Stimulated activated naive CD8-positive, alpha-beta T cell treated with anti-CD3 and anti-CD28 coated beads, Interleukin-15, Interleukin-2, amounts not matched to agents 100 ng/mL and 50 ng/mL, for 24 hours (primary cell): ENCODE results near the gene SLC22A12.
"Not testable (repeated sequence)": the region's sequence is repeated elsewhere in the genome, so short reads cannot be mapped to it uniquely, and the experiment has no call there.

Experiments used
- H3K27ac Mint-ChIP-seq: one replicate; pipeline ENCODE4 v1.8.0; 2021; ENCODE audit warnings: mild to moderate bottlenecking, mixed read lengths
- H3K27me3 Mint-ChIP-seq: one replicate; pipeline ENCODE4 v1.8.0; 2021; ENCODE audit warnings: mixed read lengths
- H3K36me3 Mint-ChIP-seq: one replicate; pipeline ENCODE4 v1.8.0; 2021; ENCODE audit warnings: low read depth, mixed read lengths
- H3K4me1 Mint-ChIP-seq: one replicate; pipeline ENCODE4 v1.8.0; 2021; ENCODE audit warnings: low read depth, mixed read lengths
- H3K4me3 Mint-ChIP-seq: one replicate; pipeline ENCODE4 v1.8.0; 2021; ENCODE audit warnings: mild to moderate bottlenecking, mixed read lengths
- H3K9me3 Mint-ChIP-seq: one replicate; pipeline ENCODE4 v1.8.0; 2021; ENCODE audit warnings: mixed read lengths

The SLC22A12 gene

GRCh38 chr11:64591257-64592233 lies 525 bp downstream of the SLC22A12 start:
- H3K9me3 Mint-ChIP-seq: peaks cover 17% of the 10 kb centered on the region
- H3K27me3 Mint-ChIP-seq: peaks cover 16% of the 10 kb centered on the region
- no peak overlapping the region for H3K4me3 Mint-ChIP-seq
- no peak overlapping the region for H3K27ac Mint-ChIP-seq
- no peaks in the 10 kb centered on the region for H3K36me3 Mint-ChIP-seq
- no peaks in the 10 kb centered on the region for H3K4me1 Mint-ChIP-seq

- H3K4me1 Mint-ChIP-seq: no peaks in the 10 kb centered on the region
- H3K4me3 Mint-ChIP-seq: no peak overlapping the region
- no peaks in the 10 kb centered on the region for H3K36me3 Mint-ChIP-seq
- H3K27ac Mint-ChIP-seq: no peak overlapping the region
- H3K9me3 Mint-ChIP-seq: peaks cover 17% of the 10 kb centered on the region
- H3K27me3 Mint-ChIP-seq: peaks cover 16% of the 10 kb centered on the region
Measured at GRCh38 chr11:64592234-64592615, 1.2 kb downstream of the SLC22A12 start.

GRCh38 chr11:64592656-64593055 lies 1.6 kb downstream of the SLC22A12 start:
- no peaks in the 10 kb centered on the region for H3K4me1 Mint-ChIP-seq

GRCh38 chr11:64593156-64594105 lies 2.4 kb downstream of the SLC22A12 start:
- Mint-ChIP-seq H3K9me3 (peaks cover 10% of the 10 kb centered on the region), H3K4me3 (no peak overlapping the region), H3K27me3 (peaks cover 7% of the 10 kb centered on the region), H3K27ac (no peak overlapping the region), H3K4me1 (no peaks in the 10 kb centered on the region), H3K36me3 (no peaks in the 10 kb centered on the region)

More at GRCh38 chr11:64592656-64593055, 1.6 kb downstream of the SLC22A12 start:
- H3K27ac Mint-ChIP-seq: no peak overlapping the region
- H3K27me3 Mint-ChIP-seq: peaks cover 15% of the 10 kb centered on the region
- no peaks in the 10 kb centered on the region for H3K36me3 Mint-ChIP-seq
- no peak overlapping the region for H3K4me3 Mint-ChIP-seq
- H3K9me3 Mint-ChIP-seq: peaks cover 17% of the 10 kb centered on the region

GRCh38 chr11:64594159-64594939 lies 3.3 kb downstream of the SLC22A12 start:
- Mint-ChIP-seq H3K4me1 (no peaks in the 10 kb centered on the region), H3K4me3 (no peak overlapping the region), H3K27ac (no peak overlapping the region), H3K27me3 (peaks cover 1% of the 10 kb centered on the region), H3K36me3 (no peaks in the 10 kb centered on the region), H3K9me3 (peaks cover 3% of the 10 kb centered on the region)

GRCh38 chr11:64595922-64596321 lies 4.9 kb downstream of the SLC22A12 start:
- H3K27ac Mint-ChIP-seq, H3K36me3 Mint-ChIP-seq, H3K9me3 Mint-ChIP-seq, H3K4me3 Mint-ChIP-seq, H3K4me1 Mint-ChIP-seq, H3K27me3 Mint-ChIP-seq: not testable (repeated sequence)

- no peaks in the 10 kb centered on the region for H3K9me3 Mint-ChIP-seq
- H3K4me3 Mint-ChIP-seq: no peak overlapping the region
- no peak overlapping the region for H3K27ac Mint-ChIP-seq
Measured at GRCh38 chr11:64597671-64598101, 6.7 kb downstream of the SLC22A12 start.

GRCh38 chr11:64598106-64598796 lies 7.2 kb downstream of the SLC22A12 start:
- Mint-ChIP-seq H3K4me1 (no peaks in the 10 kb centered on the region), H3K27ac (no peak overlapping the region), H3K36me3 (no peaks in the 10 kb centered on the region), H3K27me3 (no peaks in the 10 kb centered on the region), H3K4me3 (no peak overlapping the region), H3K9me3 (no peaks in the 10 kb centered on the region)

More at GRCh38 chr11:64597671-64598101, 6.7 kb downstream of the SLC22A12 start:
- Mint-ChIP-seq H3K27me3 (no peaks in the 10 kb centered on the region), H3K36me3 (no peaks in the 10 kb centered on the region), H3K4me1 (no peaks in the 10 kb centered on the region)

- Mint-ChIP-seq H3K27ac (no peak overlapping the region), H3K36me3 (no peaks in the 10 kb centered on the region), H3K4me1 (no peaks in the 10 kb centered on the region), H3K27me3 (no peaks in the 10 kb centered on the region), H3K9me3 (no peaks in the 10 kb centered on the region), H3K4me3 (no peak overlapping the region)
Measured at GRCh38 chr11:64598797-64599697, 8.0 kb downstream of the SLC22A12 start.

- Mint-ChIP-seq H3K27me3 (no peaks in the 10 kb centered on the region), H3K4me3 (no peak overlapping the region), H3K4me1 (no peaks in the 10 kb centered on the region), H3K36me3 (no peaks in the 10 kb centered on the region), H3K9me3 (no peaks in the 10 kb centered on the region), H3K27ac (no peak overlapping the region)
Measured at GRCh38 chr11:64599698-64600211, 8.7 kb downstream of the SLC22A12 start.

- Mint-ChIP-seq H3K36me3 (no peaks in the 10 kb centered on the region), H3K4me1 (no peaks in the 10 kb centered on the region), H3K27ac (no peak overlapping the region), H3K9me3 (no peaks in the 10 kb centered on the region), H3K4me3 (no peak overlapping the region), H3K27me3 (no peaks in the 10 kb centered on the region)
Measured at GRCh38 chr11:64600281-64600992, 9.4 kb downstream of the SLC22A12 start.

- H3K27ac Mint-ChIP-seq: no peak overlapping the region
- no peaks in the 10 kb centered on the region for H3K27me3 Mint-ChIP-seq
- H3K4me1 Mint-ChIP-seq: no peaks in the 10 kb centered on the region
- no peaks in the 10 kb centered on the region for H3K36me3 Mint-ChIP-seq
- no peak overlapping the region for H3K4me3 Mint-ChIP-seq
- no peaks in the 10 kb centered on the region for H3K9me3 Mint-ChIP-seq
Measured at GRCh38 chr11:64601605-64602465, 10.8 kb downstream of the SLC22A12 start.
